GM19023 (cell line): ENCODE data around the gene CREB3L4.
A peak's percentile ranks its signal among the peaks of the same experiment; 100 is the strongest.

Experiments
- ATAC-seq: cut with Tn5 transposase; IDR thresholded peaks from one replicate; pipeline ENCODE4 v1.9.1; 2021; ENCODE audit warnings: mild to moderate bottlenecking, moderate library complexity; ENCODE audit not compliant: unreplicated experiment

The CREB3L4 gene

GRCh38 chr1:153967107-153967999 lies at the start of gene CREB3L4:
Gene CREB3L4, plus strand, starts transcription at chr1:153967902. Its CDS starts 624 bp downstream, at chr1:153968526.
- ATAC-seq = peak; percentile 71

GRCh38 chr1:153919876-153920852 lies 47.5 kb upstream of the CREB3L4 start:
- ATAC-seq = no peak

- no peak for ATAC-seq
These were observed 46.5 kb upstream of the CREB3L4 start for GRCh38 chr1:153921080-153921802.

GRCh38 chr1:153921803-153922075 lies 46.0 kb upstream of the CREB3L4 start:
- ATAC-seq = no peak

GRCh38 chr1:153922076-153922971 lies 45.4 kb upstream of the CREB3L4 start:
- ATAC-seq = peak; percentile 1

- peak; percentile 94 for ATAC-seq
These were observed 44.5 kb upstream of the CREB3L4 start, which contains the start of gene GATAD2B for GRCh38 chr1:153922972-153923925. Gene GATAD2B, minus strand, starts transcription at chr1:153922972. Its CDS starts 94,625 bp downstream, at chr1:153828347.

- ATAC-seq = no peak
These were observed 41.3 kb upstream of the CREB3L4 start for GRCh38 chr1:153926405-153926804.

GRCh38 chr1:153928245-153928644 lies 39.5 kb upstream of the CREB3L4 start:
- ATAC-seq = no peak

GRCh38 chr1:153928791-153929341 lies 38.8 kb upstream of the CREB3L4 start:
- ATAC-seq = no peak

- no peak for ATAC-seq
These were observed 38.3 kb upstream of the CREB3L4 start for GRCh38 chr1:153929426-153929825.

GRCh38 chr1:153929981-153930948 lies 37.4 kb upstream of the CREB3L4 start:
- ATAC-seq = no peak

GRCh38 chr1:153932156-153933131 lies 35.3 kb upstream of the CREB3L4 start:
- ATAC-seq = no peak

GRCh38 chr1:153933430-153933829 lies 34.3 kb upstream of the CREB3L4 start:
- no peak for ATAC-seq

GRCh38 chr1:153933955-153934354 lies 33.7 kb upstream of the CREB3L4 start:
- ATAC-seq = no peak

GRCh38 chr1:153934746-153935145 lies 33.0 kb upstream of the CREB3L4 start:
- no peak for ATAC-seq
